Panc1 (cell line): ENCODE results near the gene PRKACB. TPM values are rescaled to one million over a fixed set of nuclear protein-coding genes. Genes with fewer than 3 reads are reported as not detected.

Experiments
- ATAC-seq: fragments of 200-7000 bp; cut with Tn5 transposase; 2 replicates; pipeline ENCODE4 v1.9.1; 2020; ENCODE audit warnings: mild to moderate bottlenecking, moderate library complexity
- BruUV-seq: library from RNA; stranded (reverse); fragments of 400-500 nt; replicated peaks from 2 replicates; lab custom pipeline; 2021; lab: Mats Ljungman, UMichigan
- CTCF ChIA-PET: fragments of 300-600 bp; sonication (Branson Sonifier 250); formaldehyde crosslinking; loops from one replicate; lab custom pipeline; 2022; ENCODE audit warnings: antibody characterized with exemption; lab: Charles Lee
- POLR2A ChIA-PET: fragments of 300-600 bp; sonication (Branson Sonifier 250); formaldehyde crosslinking; loops from one replicate; lab custom pipeline; 2022; ENCODE audit warnings: antibody characterized with exemption; lab: Charles Lee
- DNase-seq: peaks from one replicate; pipeline ENCODE4 v3.0.0-alpha.2; 2010; ENCODE audit warnings: low read depth, low spot score
- H3K27ac ChIP-seq: 2 replicates; pipeline ENCODE4 v1.5.1; 2011; ENCODE audit warnings: mild to moderate bottlenecking, low read length, inconsistent platforms
- H3K27me3 ChIP-seq: fragments of 200-500 bp; sonication (Bioruptor generic); 2 replicates; pipeline ENCODE4 v1.6.0; 2014; ENCODE audit warnings: low read length, inconsistent platforms; ENCODE audit not compliant: control insufficient read depth, insufficient read depth
- H3K36me3 ChIP-seq: fragments of 200-500 bp; sonication (Bioruptor generic); 2 replicates; pipeline ENCODE4 v1.5.1; 2014; ENCODE audit warnings: inconsistent platforms, mild to moderate bottlenecking, low read length, moderate library complexity; ENCODE audit not compliant: control insufficient read depth, insufficient read depth
- H3K4me1 ChIP-seq: 2 replicates; pipeline ENCODE4 v1.5.1; 2011; ENCODE audit warnings: inconsistent platforms, mild to moderate bottlenecking, low read length, moderate library complexity; ENCODE audit not compliant: control insufficient read depth, insufficient read depth
- H3K4me3 ChIP-seq, 2 experiments: 2 replicates each; pipeline ENCODE4 v1.5.1; 2011 to 2012; ENCODE audit warnings: low read depth in 2 of 2, low read length in 2 of 2, mild to moderate bottlenecking in 2 of 2, inconsistent platforms in 1 of 2, moderate library complexity in 1 of 2
- H3K9me3 ChIP-seq: fragments of 200-500 bp; sonication (Bioruptor generic); 2 replicates; pipeline ENCODE4 v1.5.1; 2014; ENCODE audit warnings: low read depth, mild to moderate bottlenecking, inconsistent platforms, low read length, moderate library complexity; ENCODE audit not compliant: control insufficient read depth, insufficient read depth
- CTCF ChIP-seq: fragments of 450-650 bp; IDR thresholded peaks from 2 replicates; pipeline ENCODE4 v1.5.1; 2017; ENCODE audit warnings: mild to moderate bottlenecking
- POLR2AphosphoS5 ChIP-seq: IDR thresholded peaks from 2 replicates; pipeline ENCODE4 v1.6.1; 2012; ENCODE audit warnings: mild to moderate bottlenecking, low read depth, low read length, moderate library complexity
- in situ Hi-C: cut with HindIII; loops from 2 replicates; pipeline ENCODE4 v1.10.0; 2016; ENCODE audit warnings: low sequenced_read_pairs, low pct_unique_long_range_greater_than_20kb
- intact Hi-C: fragments of 100-400 bp; cut with micrococcal nuclease; formaldehyde crosslinking; loops from one replicate; pipeline ENCODE4 v1.10.0; 2022; ENCODE audit not compliant: unreplicated experiment
- total RNA-seq: library from RNA; stranded (reverse); gene quantifications from one replicate; pipeline ENCODE4 v1.2.1, GENCODE V29; 2021; ENCODE audit not compliant: unreplicated experiment
- TF ChIP-seq, protein P1 (sequence below), 2 experiments: IDR thresholded peaks; 2 replicates each; pipeline ENCODE4 v1.6.1; 2011 to 2012; ENCODE audit warnings: low read depth in 2 of 2, control low read depth in 1 of 2, low read length in 1 of 2, mild to moderate bottlenecking in 1 of 2, moderate library complexity in 1 of 2; ENCODE audit not compliant: insufficient read depth in 1 of 2

Gene PRKACB
- total RNA-seq, 1 experiment from 2014 or later = 54.9 TPM

DNA sequence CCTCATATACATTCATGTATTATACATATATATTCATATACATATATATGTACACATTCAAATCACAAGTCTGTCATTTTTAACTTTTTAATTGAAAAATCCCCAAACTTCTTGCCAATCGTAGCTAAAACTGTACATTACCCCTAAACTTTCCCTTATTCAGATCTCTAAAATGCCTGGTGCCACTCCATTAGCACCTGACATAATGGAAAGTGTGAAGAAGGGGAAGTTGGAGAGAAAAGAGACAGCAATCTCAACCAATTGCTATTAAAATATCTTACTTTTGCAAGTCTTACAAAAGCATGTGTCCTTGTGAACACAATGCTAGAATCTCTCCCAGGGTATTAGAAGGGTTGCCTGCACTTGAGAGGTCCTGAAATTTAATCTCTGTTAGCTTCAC, 22.7 kb upstream of the PRKACB start:
- no peaks in the 10 kb centered on the region for H3K4me1 ChIP-seq
- no peaks in the 10 kb centered on the region for H3K36me3 ChIP-seq
- ChIA-PET CTCF (interaction anchor here (0.6 kb wide), 2 partner anchors 8 to 131 kb away, joined by 3 to 5 read pairs; no protein-coding TSS in a partner anchor), POLR2A (no interaction called here)
- H3K27me3 ChIP-seq = no peaks in the 10 kb centered on the region
- in situ Hi-C loops = no loop called here
- H3K27ac ChIP-seq = no peak overlapping the region
- DNase-seq = no peak
- no peak for TF ChIP-seq CTCF
- H3K4me3 ChIP-seq = no peak overlapping the region
- no peak for ATAC-seq
- no peaks in the 10 kb centered on the region for H3K9me3 ChIP-seq
- intact Hi-C loops = loop anchor here (5.0 kb wide), 1 partner anchor 129 kb away; no protein-coding TSS in a partner anchor
- BruUV-seq = no TSS peak

DNA sequence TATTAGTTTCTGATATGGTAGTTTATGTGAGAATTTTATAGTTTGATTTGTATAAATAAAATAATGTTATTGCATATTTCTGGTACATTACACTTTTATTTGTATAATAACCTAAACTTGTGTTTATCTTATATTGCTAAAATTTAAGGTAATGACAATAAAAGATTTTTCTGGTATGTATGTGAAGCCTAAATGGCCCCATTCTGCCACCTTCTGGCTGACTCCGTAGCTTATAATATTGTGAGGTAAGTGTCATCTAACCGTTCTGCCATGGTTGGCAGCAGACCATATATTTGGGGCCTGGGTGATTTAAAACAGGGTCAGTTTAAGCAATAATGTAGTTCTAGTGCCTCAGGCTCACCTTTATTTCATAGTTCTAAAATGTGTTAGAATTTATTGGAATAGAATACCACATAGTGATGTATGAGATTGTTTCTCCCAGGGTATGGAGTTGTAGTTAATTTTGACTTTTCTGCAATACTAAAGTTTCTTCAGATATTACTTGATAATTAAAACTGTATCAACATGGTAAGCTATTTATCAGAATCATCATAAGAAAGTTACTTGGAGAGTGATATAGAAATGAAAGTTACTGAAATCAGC, 21.2 kb upstream of the PRKACB start:
- no peaks in the 10 kb centered on the region for H3K4me1 ChIP-seq
- H3K27ac ChIP-seq = no peak overlapping the region
- in situ Hi-C loops = no loop called here
- ChIA-PET POLR2A (interaction anchor here (0.7 kb wide), 1 partner anchor 637 kb away, joined by 3 read pairs; no protein-coding TSS in a partner anchor), CTCF (interaction anchor here (0.9 to 1.5 kb wide), 3 partner anchors 181 to 310 kb away, joined by 3 to 5 read pairs (median 3); no protein-coding TSS in a partner anchor)
- no TSS peak for BruUV-seq
- DNase-seq = no peak
- TF ChIP-seq, protein P1, sequence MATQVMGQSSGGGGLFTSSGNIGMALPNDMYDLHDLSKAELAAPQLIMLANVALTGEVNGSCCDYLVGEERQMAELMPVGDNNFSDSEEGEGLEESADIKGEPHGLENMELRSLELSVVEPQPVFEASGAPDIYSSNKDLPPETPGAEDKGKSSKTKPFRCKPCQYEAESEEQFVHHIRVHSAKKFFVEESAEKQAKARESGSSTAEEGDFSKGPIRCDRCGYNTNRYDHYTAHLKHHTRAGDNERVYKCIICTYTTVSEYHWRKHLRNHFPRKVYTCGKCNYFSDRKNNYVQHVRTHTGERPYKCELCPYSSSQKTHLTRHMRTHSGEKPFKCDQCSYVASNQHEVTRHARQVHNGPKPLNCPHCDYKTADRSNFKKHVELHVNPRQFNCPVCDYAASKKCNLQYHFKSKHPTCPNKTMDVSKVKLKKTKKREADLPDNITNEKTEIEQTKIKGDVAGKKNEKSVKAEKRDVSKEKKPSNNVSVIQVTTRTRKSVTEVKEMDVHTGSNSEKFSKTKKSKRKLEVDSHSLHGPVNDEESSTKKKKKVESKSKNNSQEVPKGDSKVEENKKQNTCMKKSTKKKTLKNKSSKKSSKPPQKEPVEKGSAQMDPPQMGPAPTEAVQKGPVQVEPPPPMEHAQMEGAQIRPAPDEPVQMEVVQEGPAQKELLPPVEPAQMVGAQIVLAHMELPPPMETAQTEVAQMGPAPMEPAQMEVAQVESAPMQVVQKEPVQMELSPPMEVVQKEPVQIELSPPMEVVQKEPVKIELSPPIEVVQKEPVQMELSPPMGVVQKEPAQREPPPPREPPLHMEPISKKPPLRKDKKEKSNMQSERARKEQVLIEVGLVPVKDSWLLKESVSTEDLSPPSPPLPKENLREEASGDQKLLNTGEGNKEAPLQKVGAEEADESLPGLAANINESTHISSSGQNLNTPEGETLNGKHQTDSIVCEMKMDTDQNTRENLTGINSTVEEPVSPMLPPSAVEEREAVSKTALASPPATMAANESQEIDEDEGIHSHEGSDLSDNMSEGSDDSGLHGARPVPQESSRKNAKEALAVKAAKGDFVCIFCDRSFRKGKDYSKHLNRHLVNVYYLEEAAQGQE (IDR thresholded peaks at IDR 0.05; ENCODE audit: insufficient read depth in 1 of 2, low read depth in 2 of 2, low read length in 1 of 2) = no peak
- no peak for TF ChIP-seq POLR2AphosphoS5
- peak; percentile 94 for TF ChIP-seq CTCF
- peak; percentile 93 for ATAC-seq
- no peaks in the 10 kb centered on the region for H3K27me3 ChIP-seq
- no peaks in the 10 kb centered on the region for H3K9me3 ChIP-seq
- H3K36me3 ChIP-seq = no peaks in the 10 kb centered on the region
- intact Hi-C loops = loop anchor here (1.0 to 5.0 kb wide), 2 partner anchors 131 to 192 kb away; no protein-coding TSS in a partner anchor
- no peak overlapping the region for H3K4me3 ChIP-seq
